ENCODE measurements around the gene ITGA7. TPM values are rescaled to one million over a fixed set of nuclear protein-coding genes. Genes with fewer than 3 reads are reported as not detected.

The ITGA7 gene
- total RNA-seq, 4 donors from 2014 or later = 7.9 to 16.9 (median 9.8) TPM

GRCh38 chr12:55708695-55709233 lies 1.1 kb upstream of the ITGA7 start:
- H3K9me3 ChIP-seq = no peaks in the 10 kb centered on the region
- intact Hi-C loops (cut with DNase I) = no loop called here
- no peak overlapping the region for H3K4me3 ChIP-seq (replicated peaks in 1 of 3)
- H3K4me1 ChIP-seq = peaks cover 9 to 15% of the 10 kb centered on the region in 2 donors
- WGBS, 2 donors = 37 to 38% methylated on average over 3 of the region's 3 CpGs
- H3K27ac ChIP-seq = no peak overlapping the region
- TF ChIP-seq CTCF (IDR thresholded peaks at IDR 0.05) (no peak), POLR2A (IDR thresholded peaks at IDR 0.05) (no peak)
- H3K27me3 ChIP-seq = no peaks in the 10 kb centered on the region
- no peak for DNase-seq
- H3K36me3 ChIP-seq = no peaks in the 10 kb centered on the region

- Histone ChIP-seq H3K27me3 (no peaks in the 10 kb centered on the region), H3K9me3 (no peaks in the 10 kb centered on the region), H3K36me3 (no peaks in the 10 kb centered on the region), H3K4me3 (replicated peaks in 1 of 3) (peak overlapping the region in 2 of 3 donors; percentile 22 to 47), H3K27ac (peak overlapping the region in 2 of 3 donors; percentile 33 to 61), H3K4me1 (peaks cover 9 to 15% of the 10 kb centered on the region in 2 donors)
- 12 to 15% methylated on average over 14 to 16 of the region's 22 CpGs for WGBS, 2 donors
- intact Hi-C loops (cut with DNase I) = no loop called here
- peak in 1 of 2 donors; percentile 5 for DNase-seq
- TF ChIP-seq CTCF (IDR thresholded peaks at IDR 0.05) (no peak), POLR2A (IDR thresholded peaks at IDR 0.05) (no peak)
Measured at GRCh38 chr12:55707219-55707671, 459 bp downstream of the ITGA7 start.

GRCh38 chr12:55706568-55707218 lies 1.0 kb downstream of the ITGA7 start:
- peak overlapping the region in 1 of 3 donors; percentile 47 for H3K4me3 ChIP-seq (replicated peaks in 1 of 3)
- no peak for TF ChIP-seq CTCF (IDR thresholded peaks at IDR 0.05)
- no peak for TF ChIP-seq POLR2A (IDR thresholded peaks at IDR 0.05)
- WGBS, 2 donors = 61 to 79% methylated on average over 2 of the region's 2 CpGs
- H3K36me3 ChIP-seq = no peaks in the 10 kb centered on the region
- peaks cover 9 to 15% of the 10 kb centered on the region in 2 donors for H3K4me1 ChIP-seq
- no peaks in the 10 kb centered on the region for H3K9me3 ChIP-seq
- peak overlapping the region in 1 of 3 donors; percentile 61 for H3K27ac ChIP-seq
- no peaks in the 10 kb centered on the region for H3K27me3 ChIP-seq
- intact Hi-C loops (cut with DNase I) = no loop called here
- DNase-seq = no peak

- H3K4me1 ChIP-seq = peaks cover 9 to 15% of the 10 kb centered on the region in 2 donors
- intact Hi-C loops (cut with DNase I) = no loop called here
- DNase-seq = no peak
- 46 to 63% methylated on average over 5 of the region's 5 CpGs for WGBS, 2 donors
- H3K4me3 ChIP-seq (replicated peaks in 1 of 3) = no peak overlapping the region
- H3K27ac ChIP-seq = peak overlapping the region in 1 of 3 donors; percentile 17
- H3K9me3 ChIP-seq = no peaks in the 10 kb centered on the region
- H3K36me3 ChIP-seq = no peaks in the 10 kb centered on the region
- H3K27me3 ChIP-seq = no peaks in the 10 kb centered on the region
- TF ChIP-seq POLR2A (IDR thresholded peaks at IDR 0.05) (no peak), CTCF (IDR thresholded peaks at IDR 0.05) (no peak)
Measured at GRCh38 chr12:55705782-55706402, 1.8 kb downstream of the ITGA7 start.
